Uterus (tissue), 4 donors: ENCODE results near the gene SRRM3. TPM values are rescaled to one million over a fixed set of nuclear protein-coding genes. Genes with fewer than 3 reads are reported as not detected.

Source experiments
- DNase-seq, 2 donors: peaks; one replicate each; pipeline ENCODE4 v3.0.0-alpha.2; 2019 to 2020
- H3K27ac ChIP-seq, 2 donors: fragments of 200-600 bp; sonication (generic); 1 replicate in 1 of 2; 2 replicates in 1 of 2; pipeline ENCODE4 v1.5.1; 2016 to 2018
- H3K27me3 ChIP-seq, 2 donors: fragments of 200-600 bp; sonication (generic); one replicate each; pipeline ENCODE4 v1.5.1; 2018 to 2019; ENCODE audit warnings: control low read depth in 1 of 2
- H3K36me3 ChIP-seq, 2 donors: fragments of 200-600 bp; sonication (generic); one replicate each; pipeline ENCODE4 v1.5.1; 2019; ENCODE audit warnings: control low read depth in 1 of 2
- H3K4me1 ChIP-seq, 2 donors: fragments of 200-600 bp; sonication (generic); one replicate each; pipeline ENCODE4 v1.5.1; 2018 to 2019; ENCODE audit warnings: control low read depth in 1 of 2
- H3K4me3 ChIP-seq, 2 donors: fragments of 200-600 bp; sonication (generic); 1 replicate in 1 of 2; 2 replicates in 1 of 2; pipeline ENCODE4 v1.5.1; 2018 to 2019; ENCODE audit warnings: mild to moderate bottlenecking in 1 of 2
- H3K9me3 ChIP-seq, 2 donors: fragments of 200-600 bp; sonication (generic); one replicate each; pipeline ENCODE4 v1.5.1; 2019; ENCODE audit warnings: control low read depth in 1 of 2
- POLR2A ChIP-seq, 2 donors: fragments of 450-650 bp; IDR thresholded peaks; one replicate each; pipeline ENCODE4 v1.6.1; 2016; ENCODE audit warnings: antibody characterized with exemption in 2 of 2, mild to moderate bottlenecking in 1 of 2, moderate library complexity in 1 of 2
- intact Hi-C: fragments of 100-400 bp; cut with DNase I; formaldehyde crosslinking; loops from one replicate; pipeline ENCODE4 v1.15.1; 2023; ENCODE audit warnings: low total_unique reads
- total RNA-seq, 4 donors: library from RNA; depleted of rRNA in 3 of 4; stranded (reverse); fragments of >200 nt in 3 of 4; gene quantifications; one replicate each; pipeline versions ENCODE4 v1.1.0 to v1.2.4, GENCODE V29; 2014 to 2023
- TF ChIP-seq, protein P1 (sequence below), 4 experiments: fragments of 200-600 bp in 2 of 4; fragments of 450-650 bp in 2 of 4; sonication (generic) in 2 of 4; IDR thresholded peaks; one replicate each; pipeline ENCODE4 v1.5.1; 2016 to 2019; ENCODE audit warnings: antibody characterized with exemption in 4 of 4, mild to moderate bottlenecking in 2 of 4, moderate library complexity in 1 of 4
- donor health status: DM: yes; HTN: yes; CAD: no.

Gene SRRM3
- total RNA-seq, 4 donors from 2014 or later, result 1.3 to 15.9 (median 6.0) TPM

DNA sequence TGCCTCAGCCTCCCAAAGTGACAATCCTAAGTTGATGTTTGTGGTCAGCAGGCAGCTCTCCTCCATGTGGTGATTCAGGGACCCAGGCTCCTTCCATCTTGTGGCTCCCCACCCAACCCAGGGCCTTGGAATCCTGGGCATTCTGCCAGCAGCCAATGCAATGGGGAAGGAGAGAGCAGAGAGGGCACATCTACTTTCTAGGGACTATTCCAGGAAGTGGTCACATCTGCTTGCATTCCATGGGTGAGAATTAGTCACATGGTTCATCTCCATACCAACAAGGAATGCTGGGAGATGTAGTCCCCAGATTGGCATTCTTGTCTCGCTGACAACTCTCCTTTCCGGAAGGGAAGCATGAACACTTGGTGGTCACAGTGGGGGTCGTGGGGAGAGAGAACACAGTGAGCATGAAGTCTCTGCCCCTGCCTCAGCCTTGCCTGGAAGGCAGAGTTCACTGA, 9.9 kb upstream of the SRRM3 start:
- no peaks in the 10 kb centered on the region for H3K27me3 ChIP-seq
- H3K9me3 ChIP-seq, result peaks cover 0 to 4% of the 10 kb centered on the region in 2 donors
- TF ChIP-seq POLR2A (IDR thresholded peaks at IDR 0.05), result no peak
- TF ChIP-seq, protein P1, sequence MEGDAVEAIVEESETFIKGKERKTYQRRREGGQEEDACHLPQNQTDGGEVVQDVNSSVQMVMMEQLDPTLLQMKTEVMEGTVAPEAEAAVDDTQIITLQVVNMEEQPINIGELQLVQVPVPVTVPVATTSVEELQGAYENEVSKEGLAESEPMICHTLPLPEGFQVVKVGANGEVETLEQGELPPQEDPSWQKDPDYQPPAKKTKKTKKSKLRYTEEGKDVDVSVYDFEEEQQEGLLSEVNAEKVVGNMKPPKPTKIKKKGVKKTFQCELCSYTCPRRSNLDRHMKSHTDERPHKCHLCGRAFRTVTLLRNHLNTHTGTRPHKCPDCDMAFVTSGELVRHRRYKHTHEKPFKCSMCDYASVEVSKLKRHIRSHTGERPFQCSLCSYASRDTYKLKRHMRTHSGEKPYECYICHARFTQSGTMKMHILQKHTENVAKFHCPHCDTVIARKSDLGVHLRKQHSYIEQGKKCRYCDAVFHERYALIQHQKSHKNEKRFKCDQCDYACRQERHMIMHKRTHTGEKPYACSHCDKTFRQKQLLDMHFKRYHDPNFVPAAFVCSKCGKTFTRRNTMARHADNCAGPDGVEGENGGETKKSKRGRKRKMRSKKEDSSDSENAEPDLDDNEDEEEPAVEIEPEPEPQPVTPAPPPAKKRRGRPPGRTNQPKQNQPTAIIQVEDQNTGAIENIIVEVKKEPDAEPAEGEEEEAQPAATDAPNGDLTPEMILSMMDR (IDR thresholded peaks at IDR 0.05), result no peak
- intact Hi-C loops, result no loop called here
- H3K27ac ChIP-seq, result no peak overlapping the region
- H3K4me3 ChIP-seq, result no peak overlapping the region
- DNase-seq, result no peak
- H3K4me1 ChIP-seq, result no peaks in the 10 kb centered on the region
- H3K36me3 ChIP-seq, result no peaks in the 10 kb centered on the region

GRCh38 chr7:76193466-76193865, 8.2 kb upstream of the SRRM3 start:
- no peak overlapping the region for H3K27ac ChIP-seq
- H3K4me3 ChIP-seq, result no peak overlapping the region
- TF ChIP-seq, protein P1 (IDR thresholded peaks at IDR 0.05), result no peak
- TF ChIP-seq POLR2A (IDR thresholded peaks at IDR 0.05), result no peak
- H3K9me3 ChIP-seq, result peaks cover 0 to 4% of the 10 kb centered on the region in 2 donors
- no peaks in the 10 kb centered on the region for H3K36me3 ChIP-seq
- no peaks in the 10 kb centered on the region for H3K4me1 ChIP-seq
- intact Hi-C loops, result no loop called here
- H3K27me3 ChIP-seq, result no peaks in the 10 kb centered on the region
- DNase-seq, result no peak

GRCh38 chr7:76193883-76194282, 7.8 kb upstream of the SRRM3 start:
- no peaks in the 10 kb centered on the region for H3K4me1 ChIP-seq
- no peak for DNase-seq
- intact Hi-C loops, result no loop called here
- H3K9me3 ChIP-seq, result peaks cover 0 to 4% of the 10 kb centered on the region in 2 donors
- H3K27me3 ChIP-seq, result no peaks in the 10 kb centered on the region
- no peaks in the 10 kb centered on the region for H3K36me3 ChIP-seq
- H3K27ac ChIP-seq, result no peak overlapping the region
- no peak overlapping the region for H3K4me3 ChIP-seq
- no peak for TF ChIP-seq POLR2A (IDR thresholded peaks at IDR 0.05)
- TF ChIP-seq, protein P1 (IDR thresholded peaks at IDR 0.05), result no peak

DNA sequence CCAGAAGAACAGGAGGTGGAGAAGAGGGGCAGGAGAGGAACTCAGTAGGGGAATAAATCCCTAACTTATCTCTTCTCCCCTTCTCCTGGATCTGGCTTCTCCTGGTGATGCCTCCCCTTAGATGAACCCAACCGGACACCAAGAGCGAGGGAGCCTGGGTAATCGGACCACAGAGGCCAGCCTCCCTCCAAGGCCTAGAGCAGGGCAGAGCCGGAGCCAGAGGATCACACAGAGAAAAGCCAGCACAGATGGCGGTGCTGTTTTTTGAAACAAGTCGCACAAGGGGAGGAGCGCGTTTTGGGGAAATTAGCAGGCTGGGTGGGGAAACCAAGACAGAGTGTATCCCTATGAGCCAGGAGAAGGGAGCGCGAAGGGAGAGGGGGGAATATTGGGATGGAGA, 4.9 kb upstream of the SRRM3 start:
- no peaks in the 10 kb centered on the region for H3K36me3 ChIP-seq
- no peak overlapping the region for H3K27ac ChIP-seq
- H3K4me1 ChIP-seq, result peaks cover 0 to 2% of the 10 kb centered on the region in 2 donors
- DNase-seq, result no peak
- no peaks in the 10 kb centered on the region for H3K27me3 ChIP-seq
- H3K4me3 ChIP-seq, result no peak overlapping the region
- no peak for TF ChIP-seq POLR2A (IDR thresholded peaks at IDR 0.05)
- TF ChIP-seq, protein P1 (IDR thresholded peaks at IDR 0.05), result no peak
- peaks cover 0 to 1% of the 10 kb centered on the region in 2 donors for H3K9me3 ChIP-seq
- intact Hi-C loops, result no loop called here

- no peak for DNase-seq
- H3K27me3 ChIP-seq, result no peaks in the 10 kb centered on the region
Measured at GRCh38 chr7:76198202-76198601, 3.5 kb upstream of the SRRM3 start.

More at GRCh38 chr7:76198202-76198601, 3.5 kb upstream of the SRRM3 start:
- Histone ChIP-seq H3K4me1 (peaks cover 0 to 4% of the 10 kb centered on the region in 2 donors), H3K27ac (no peak overlapping the region), H3K9me3 (no peaks in the 10 kb centered on the region), H3K4me3 (no peak overlapping the region), H3K36me3 (no peaks in the 10 kb centered on the region)
- TF ChIP-seq, protein P1 (IDR thresholded peaks at IDR 0.05), result no peak
- no peak for TF ChIP-seq POLR2A (IDR thresholded peaks at IDR 0.05)
- intact Hi-C loops, result no loop called here
